Fibroblast of upper back skin (primary cell): ENCODE data around the gene DBNDD2.

Source experiments
- DNase-seq: peaks from one replicate; pipeline ENCODE4 v3.0.0-alpha.2; 2013

The DBNDD2 gene, protein sequence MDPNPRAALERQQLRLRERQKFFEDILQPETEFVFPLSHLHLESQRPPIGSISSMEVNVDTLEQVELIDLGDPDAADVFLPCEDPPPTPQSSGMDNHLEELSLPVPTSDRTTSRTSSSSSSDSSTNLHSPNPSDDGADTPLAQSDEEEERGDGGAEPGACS

DNA sequence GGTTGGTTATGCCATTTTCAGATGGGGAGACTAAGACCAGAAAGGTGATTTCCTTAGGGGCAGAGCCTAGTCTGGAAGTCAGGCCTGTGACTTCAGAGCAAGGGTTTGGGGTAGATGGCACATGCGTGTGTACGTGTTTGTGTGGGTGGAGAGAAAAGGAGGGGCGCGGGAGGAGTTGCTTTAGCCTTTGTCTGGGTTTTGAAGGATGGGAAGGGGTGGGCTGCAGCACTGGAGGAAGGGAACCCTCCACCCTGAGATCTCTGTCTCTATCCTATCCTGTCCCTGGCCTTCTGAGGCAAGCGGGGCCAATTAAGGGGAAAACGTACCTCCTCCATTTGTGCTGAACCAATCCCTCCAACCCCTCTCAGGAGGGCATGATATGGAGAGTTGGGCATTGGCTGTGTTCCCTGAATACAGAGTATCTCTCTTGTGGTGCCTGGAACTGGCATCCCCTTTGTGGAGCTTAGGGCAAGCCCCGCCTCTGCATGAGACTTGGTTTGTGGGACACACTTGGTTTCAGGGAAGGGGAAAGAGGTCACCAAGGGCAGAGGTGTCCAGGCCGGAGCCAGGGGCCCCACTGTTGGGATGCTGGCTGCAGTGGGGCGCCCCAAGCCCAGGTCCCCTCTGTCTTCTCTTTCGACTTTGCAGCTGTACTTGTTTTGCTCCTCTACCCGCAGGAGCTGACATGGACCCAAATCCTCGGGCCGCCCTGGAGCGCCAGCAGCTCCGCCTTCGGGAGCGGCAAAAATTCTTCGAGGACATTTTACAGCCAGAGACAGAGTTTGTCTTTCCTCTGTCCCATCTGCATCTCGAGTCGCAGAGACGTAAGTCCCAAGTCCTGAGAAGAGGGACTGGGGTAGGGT lies at the start of gene DBNDD2:
DBNDD2 (plus strand) TSS at position 507 of the 863 bp plus-strand sequence; CDS start at position 686, 179 bp downstream.
- no peak for DNase-seq

DNA sequence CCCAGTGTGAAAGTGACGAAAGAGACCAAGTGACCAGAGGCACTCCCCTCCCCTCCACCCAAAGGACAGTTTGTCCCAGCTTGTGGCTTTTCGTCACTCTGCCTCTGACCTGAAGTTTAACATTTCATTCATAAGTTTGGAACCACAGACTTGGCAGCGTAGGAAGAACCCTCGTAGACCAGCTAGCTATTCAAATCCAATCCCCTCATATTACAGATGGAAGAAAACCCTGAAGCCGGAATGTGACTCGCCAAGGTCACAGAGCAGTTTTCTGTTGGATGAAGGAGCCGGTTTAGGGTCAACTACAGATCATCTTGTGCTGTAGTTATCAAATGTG lies 49.1 kb upstream of the DBNDD2 start:
- peak; percentile 61 for DNase-seq

- peak; percentile 82 for DNase-seq
Observed at GRCh38 chr20:45359406-45360148, 48.5 kb upstream of the DBNDD2 start.

DNA sequence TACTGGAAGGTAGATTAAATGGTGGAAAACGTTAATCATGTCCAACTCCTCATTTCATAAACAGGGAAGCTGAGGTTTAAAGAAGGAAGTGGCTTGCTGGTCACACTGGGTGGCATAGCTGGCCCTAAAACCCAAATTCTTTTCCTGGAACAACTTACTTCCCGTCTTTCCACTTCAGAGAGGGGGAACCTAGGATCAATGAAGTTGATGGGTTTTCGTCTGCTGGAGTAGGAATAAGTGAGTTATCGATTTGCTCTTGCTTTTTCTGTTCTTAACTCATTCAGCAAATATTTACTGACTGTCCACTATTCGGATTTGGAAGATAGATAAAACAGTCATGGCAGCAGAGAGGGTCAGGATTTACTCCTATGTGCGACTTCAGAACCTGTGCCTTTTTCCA lies 46.3 kb upstream of the DBNDD2 start:
- DNase-seq, result no peak

DNA sequence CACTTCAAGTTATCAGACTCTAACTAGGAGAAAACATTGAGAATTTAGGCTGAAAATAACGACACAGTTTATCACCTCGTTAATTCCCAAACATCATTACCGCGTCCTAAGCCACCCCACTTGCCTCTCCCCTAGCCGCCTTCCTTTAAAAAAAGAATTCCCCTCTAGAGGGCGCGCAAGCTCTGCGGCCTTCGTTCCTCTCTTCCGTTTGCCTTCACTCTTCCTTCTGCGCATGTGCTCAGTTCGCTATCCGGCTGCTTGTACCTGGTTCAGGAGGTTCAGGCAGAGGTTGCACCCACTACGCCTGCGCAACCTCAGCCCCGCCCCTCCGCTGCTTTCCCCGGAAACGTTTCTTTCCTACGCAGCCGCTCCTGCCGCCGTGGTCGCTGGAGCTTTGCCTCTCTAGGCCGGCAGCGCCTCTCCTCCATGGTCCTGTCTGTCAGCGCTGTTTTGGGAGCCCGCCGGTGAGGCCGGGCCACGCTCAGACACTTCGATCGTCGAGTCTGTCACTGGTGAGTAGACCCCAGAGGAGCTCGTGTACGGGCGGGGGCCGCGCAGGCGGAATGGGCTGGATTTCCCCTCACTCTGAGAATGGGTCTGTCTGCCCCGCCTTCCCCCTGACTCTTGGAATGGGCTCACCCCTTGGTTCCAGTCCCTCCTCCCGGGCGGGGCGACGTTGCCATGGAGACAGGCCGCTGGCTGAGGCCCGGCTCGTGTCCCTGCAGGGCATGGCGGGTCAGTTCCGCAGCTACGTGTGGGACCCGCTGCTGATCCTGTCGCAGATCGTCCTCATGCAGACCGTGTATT lies 45.1 kb upstream of the DBNDD2 start, which contains the start of gene SYS1:
SYS1 (plus strand) TSS at position 353 of the 807 bp plus-strand sequence; CDS start at position 729, 376 bp downstream.
- DNase-seq, result peak; percentile 99

DNA sequence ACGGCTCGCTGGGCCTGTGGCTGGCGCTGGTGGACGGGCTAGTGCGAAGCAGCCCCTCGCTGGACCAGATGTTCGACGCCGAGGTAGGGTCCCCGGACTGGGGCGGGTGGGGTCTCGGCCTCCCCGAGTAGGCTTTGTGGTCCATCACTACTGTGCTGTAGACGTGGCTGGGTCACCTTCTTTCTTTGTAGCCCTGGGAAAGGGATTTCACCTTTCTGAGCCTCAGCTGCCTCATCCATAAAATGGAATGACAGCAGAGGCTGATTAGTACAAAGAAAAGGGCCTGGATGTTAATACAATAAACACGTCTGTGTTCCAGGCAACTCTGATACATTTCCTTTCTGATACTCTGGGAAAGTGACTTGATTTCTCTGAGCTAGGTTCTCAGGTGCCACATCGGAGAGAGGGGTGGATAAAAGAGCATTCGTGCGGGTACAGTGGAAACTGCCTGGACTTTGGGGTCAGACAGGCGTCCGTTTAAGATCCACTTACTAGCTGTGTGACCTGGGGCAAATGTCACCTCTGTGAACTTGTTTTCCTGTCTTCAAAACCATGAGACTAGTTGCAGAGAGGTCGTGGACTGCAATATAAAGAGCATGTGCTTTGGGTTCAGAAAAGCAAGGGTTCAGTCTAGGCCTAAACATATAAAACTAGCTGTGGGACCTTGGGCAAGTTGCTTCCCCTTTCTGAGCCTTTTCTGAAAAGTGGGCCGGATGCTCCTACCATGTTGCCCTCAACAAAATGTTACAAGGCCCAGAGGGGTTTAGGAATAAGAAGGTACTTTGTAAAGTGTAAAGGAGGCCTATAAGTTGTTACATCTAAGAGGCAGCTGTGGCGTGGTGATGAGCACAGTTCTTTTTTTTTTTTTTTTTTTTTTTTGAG lies 44.2 kb upstream of the DBNDD2 start:
- no peak for DNase-seq

DNA sequence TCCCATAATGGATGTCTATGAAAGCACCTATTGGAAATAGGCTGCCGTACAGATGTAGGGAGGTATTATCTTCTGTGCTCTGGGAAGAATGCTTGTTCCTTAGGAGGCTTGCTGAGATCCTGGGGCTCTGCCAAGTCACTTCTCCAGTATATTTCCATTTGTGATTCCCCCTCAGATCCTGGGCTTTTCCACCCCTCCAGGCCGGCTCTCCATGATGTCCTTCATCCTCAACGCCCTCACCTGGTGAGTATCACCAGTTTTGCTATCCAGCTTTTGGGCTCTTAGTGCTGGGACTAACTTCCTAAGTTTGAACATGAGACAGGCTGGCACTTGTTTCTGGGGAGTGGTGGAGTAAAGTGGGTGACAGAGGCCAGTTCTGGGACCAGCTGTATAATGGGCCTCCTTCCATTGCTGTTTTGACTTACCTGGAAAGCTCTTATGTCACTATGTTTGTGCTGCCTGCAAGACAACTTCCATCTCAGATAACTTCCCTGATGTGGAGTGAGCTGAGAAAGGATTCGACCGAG lies 42.6 kb upstream of the DBNDD2 start:
- no peak for DNase-seq

- DNase-seq, result no peak
Observed at GRCh38 chr20:45366192-45366591, 41.9 kb upstream of the DBNDD2 start.

DNA sequence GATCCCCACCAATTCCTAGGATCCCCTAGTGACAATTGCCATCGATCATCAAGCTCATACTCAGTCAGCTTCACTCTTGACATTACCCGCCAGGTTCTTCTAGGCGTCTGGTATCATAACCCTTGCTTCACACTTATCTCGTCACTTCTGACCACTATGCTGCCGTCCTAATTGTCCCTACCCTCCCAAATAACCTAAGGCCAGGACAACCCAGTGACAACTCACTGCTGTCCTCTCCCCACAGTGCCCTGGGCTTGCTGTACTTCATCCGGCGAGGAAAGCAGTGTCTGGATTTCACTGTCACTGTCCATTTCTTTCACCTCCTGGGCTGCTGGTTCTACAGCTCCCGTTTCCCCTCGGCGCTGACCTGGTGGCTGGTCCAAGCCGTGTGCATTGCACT lies 41.5 kb upstream of the DBNDD2 start:
- DNase-seq, result no peak

GRCh38 chr20:45367126-45367525 lies 41.0 kb upstream of the DBNDD2 start:
- DNase-seq, result no peak

GRCh38 chr20:45368221-45368980 lies 39.7 kb upstream of the DBNDD2 start:
- no peak for DNase-seq

- DNase-seq, result no peak
Observed at GRCh38 chr20:45370571-45371160, 37.4 kb upstream of the DBNDD2 start.

DNA sequence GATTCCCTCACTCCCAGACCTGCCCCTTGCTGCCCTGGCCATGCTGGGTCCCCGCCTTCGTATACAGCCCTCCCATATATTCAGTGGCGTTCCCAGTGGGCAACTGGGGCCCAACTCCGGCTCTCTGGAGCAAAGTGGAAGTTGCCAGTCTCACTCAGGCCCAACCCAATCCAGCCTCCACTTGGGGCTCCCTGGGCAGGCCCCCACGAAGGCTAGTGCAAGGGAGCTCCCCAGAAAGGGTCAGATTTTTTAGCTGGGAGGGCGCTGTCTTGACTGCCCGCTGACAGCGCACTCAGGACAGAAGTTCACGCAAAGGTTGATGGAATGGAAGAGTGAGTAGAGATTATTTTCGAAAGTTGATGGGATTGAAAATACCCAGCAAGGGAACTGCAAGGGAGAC lies 35.8 kb upstream of the DBNDD2 start:
- DNase-seq, result no peak

DNA sequence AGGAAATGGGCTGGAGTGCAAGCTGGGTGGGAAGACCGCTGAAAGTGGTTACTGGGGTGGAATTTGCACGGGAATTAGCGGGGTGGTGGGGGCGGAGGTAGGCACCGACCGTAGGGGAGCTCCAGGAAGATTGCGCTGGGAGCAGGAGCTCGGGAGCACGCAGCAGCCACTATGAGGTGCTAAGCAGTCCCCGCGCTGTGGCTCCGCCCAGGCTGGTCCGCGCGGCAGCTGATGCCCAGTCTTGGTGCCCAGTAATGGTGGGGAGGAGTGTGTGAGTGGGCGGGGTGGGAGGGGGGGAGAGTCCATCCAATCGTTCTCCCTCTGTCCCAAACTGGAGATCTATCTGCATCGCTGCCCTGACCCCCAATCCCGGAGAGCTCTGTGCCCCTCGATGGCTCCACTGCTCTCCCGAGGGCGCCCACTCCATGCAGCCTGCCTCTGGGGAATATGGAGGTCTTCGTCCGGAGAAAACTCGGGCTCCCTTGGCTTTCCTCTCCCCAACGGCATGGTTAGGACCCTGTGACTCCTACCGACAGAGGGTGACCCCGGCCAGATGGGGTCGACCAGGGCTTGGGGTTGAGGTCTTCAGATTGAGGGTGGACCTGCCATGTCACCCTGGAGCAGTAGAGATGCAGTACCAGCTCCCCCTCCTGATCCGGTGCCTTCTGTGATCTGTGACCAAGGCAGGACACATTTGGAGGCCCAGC lies 35.3 kb upstream of the DBNDD2 start:
- no peak for DNase-seq

- DNase-seq, result peak; percentile 73
Observed at GRCh38 chr20:45373353-45374100, 34.6 kb upstream of the DBNDD2 start.

GRCh38 chr20:45374101-45374467 lies 34.0 kb upstream of the DBNDD2 start:
- DNase-seq, result no peak

GRCh38 chr20:45374966-45375365 lies 33.1 kb upstream of the DBNDD2 start:
- no peak for DNase-seq

DNA sequence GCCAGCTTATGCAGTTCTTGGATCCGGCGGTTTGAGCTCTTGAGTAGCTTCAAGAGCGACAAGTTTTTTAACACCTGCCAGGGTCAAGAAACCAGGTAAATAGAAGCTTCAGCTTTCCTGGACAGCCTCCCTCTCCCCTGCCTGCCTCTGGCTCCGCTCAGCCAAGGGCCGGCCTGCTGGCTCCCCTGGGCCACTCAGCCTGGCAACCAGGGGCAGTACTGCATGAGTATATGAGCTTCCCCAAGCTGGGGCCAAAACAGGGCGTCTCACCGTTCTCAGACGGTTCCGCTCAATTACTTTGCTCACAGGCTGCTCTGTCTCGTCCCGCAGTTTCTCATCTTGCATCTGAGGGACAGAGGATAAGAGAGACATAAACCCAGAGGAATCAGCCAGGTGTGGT lies 30.8 kb upstream of the DBNDD2 start:
- DNase-seq, result no peak

GRCh38 chr20:45378191-45378590 lies 29.9 kb upstream of the DBNDD2 start, which contains the start of gene TP53TG5:
Gene TP53TG5 (minus strand): TSS chr20:45378325. CDS start chr20:45378236, 89 bp downstream.
- DNase-seq, result no peak
